MM.1S (cell line): ENCODE results near the gene GMPR2.

ENCODE experiments used
- CTCF ChIP-seq: fragments of 300-600 bp; sonication (generic); IDR thresholded peaks from 2 replicates; pipeline ENCODE4 v1.5.1; 2016; ENCODE audit warnings: antibody characterized with exemption, low read length, mixed read lengths
- EZH2 ChIP-seq: fragments of 300-600 bp; sonication (generic); optimal IDR thresholded peaks from 2 replicates; pipeline ENCODE3; 2017; ENCODE audit warnings: low read depth, mild to moderate bottlenecking, antibody characterized with exemption, low read length, mixed read lengths
- EZH2phosphoT487 ChIP-seq: fragments of 300-600 bp; sonication (generic); IDR thresholded peaks from 2 replicates; pipeline ENCODE4 v1.6.1; 2018; ENCODE audit warnings: antibody characterized with exemption, low read length

DNA sequence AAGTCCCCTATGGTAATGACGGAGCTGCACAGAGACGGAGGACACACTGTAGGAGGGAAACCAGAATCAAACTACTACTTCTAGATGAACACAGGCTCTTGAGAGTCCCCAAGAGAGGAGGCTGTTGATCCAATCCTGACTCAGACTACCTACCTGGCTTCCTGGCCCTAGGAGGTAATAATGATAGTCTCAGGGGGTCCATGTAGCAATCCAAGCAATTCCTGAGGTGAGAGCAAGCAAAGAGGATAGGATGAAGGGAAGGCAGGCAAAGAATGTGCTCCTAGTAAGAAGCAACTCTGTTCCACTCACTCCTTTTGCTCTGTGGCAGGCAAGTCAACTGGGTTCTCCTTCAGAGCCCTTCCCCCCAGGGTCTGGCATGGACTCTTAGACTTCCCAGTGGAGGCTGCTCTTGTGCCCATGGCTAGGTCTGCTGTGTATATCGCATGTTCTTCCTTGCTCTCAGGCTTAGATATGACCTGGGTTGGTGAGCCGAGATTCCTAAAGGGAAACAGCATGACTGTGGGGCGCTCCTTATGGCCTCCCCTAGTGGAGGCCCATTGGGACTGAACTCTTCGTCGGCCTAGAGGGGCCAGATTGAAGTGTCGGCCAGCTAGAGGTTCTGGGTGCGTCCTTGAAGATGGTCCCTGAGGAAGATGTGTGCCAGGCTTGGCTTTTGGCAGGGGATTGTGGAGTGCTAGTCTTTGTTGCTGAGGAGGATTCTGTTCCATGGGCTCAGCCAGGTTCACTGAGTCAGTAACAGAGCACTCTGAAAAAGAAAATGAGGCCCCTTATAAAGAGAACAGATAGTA, 7.6 kb downstream of the GMPR2 start:
- TF ChIP-seq CTCF = no peak
- TF ChIP-seq EZH2 = no peak
- TF ChIP-seq EZH2phosphoT487 = no peak
